ENCODE data around the gene MRPL48. TPM values are rescaled to one million over a fixed set of nuclear protein-coding genes. Genes with fewer than 3 reads are reported as not detected.

Gene MRPL48
- total and polyA plus RNA-seq, 4 donors = 12.6 to 34.1 (median 20.0) TPM

GRCh38 chr11:73912026-73912425 is 124.4 kb downstream of the MRPL48 start:
- H3K36me3 ChIP-seq (ENCODE audit: control insufficient read depth in 4 of 4, insufficient read depth in 3 of 4, low read depth in 1 of 4, low read length in 3 of 4) = peaks cover 4 to 39% (median 24%) of the 10 kb centered on the region in 4 donors
- no peak for TF ChIP-seq TAF1 (conservative IDR thresholded peaks at IDR 0.05)
- TF ChIP-seq HNF4A (conservative IDR thresholded peaks at IDR 0.05) = no peak
- TF ChIP-seq NR2F2 (IDR thresholded peaks at IDR 0.05) = no peak
- no peak for TF ChIP-seq JUND (IDR thresholded peaks at IDR 0.05)
- no peak for TF ChIP-seq FOXA2 (IDR thresholded peaks at IDR 0.05)
- no peak for TF ChIP-seq REST (IDR thresholded peaks at IDR 0.05)
- no peak for TF ChIP-seq ATF3 (IDR thresholded peaks at IDR 0.05)
- WGBS = 95% methylated on average over 2 of the region's 2 CpGs
- H3K4me3 ChIP-seq (ENCODE audit: low read depth in 1 of 3, low read length in 3 of 3) = no peak overlapping the region
- H3K9ac ChIP-seq (ENCODE audit: low read depth in 1 of 2, low read length in 2 of 2) = no peak overlapping the region
- no peaks in the 10 kb centered on the region for H3K9me3 ChIP-seq (ENCODE audit: control insufficient read depth in 4 of 4, low read length in 3 of 4)
- H3K27ac ChIP-seq (ENCODE audit: low read depth in 1 of 2, low read length in 2 of 2) = no peak overlapping the region
- H3K27me3 ChIP-seq (ENCODE audit: control insufficient read depth in 4 of 4, insufficient read depth in 4 of 4, low read length in 3 of 4) = no peaks in the 10 kb centered on the region
- no peak for DNase-seq (ENCODE audit: low spot score)
- peaks cover 0 to 6% (median 2%) of the 10 kb centered on the region in 4 donors for H3K4me1 ChIP-seq (ENCODE audit: control insufficient read depth in 4 of 4, insufficient read depth in 4 of 4, low read length in 3 of 4)

GRCh38 chr11:73913472-73913871 is 125.8 kb downstream of the MRPL48 start:
- peaks cover 4 to 46% (median 28%) of the 10 kb centered on the region in 4 donors for H3K36me3 ChIP-seq (ENCODE audit: control insufficient read depth in 4 of 4, insufficient read depth in 3 of 4, low read depth in 1 of 4, low read length in 3 of 4)
- no peak overlapping the region for H3K4me3 ChIP-seq (ENCODE audit: low read depth in 1 of 3, low read length in 3 of 3)
- H3K4me1 ChIP-seq (ENCODE audit: control insufficient read depth in 4 of 4, insufficient read depth in 4 of 4, low read length in 3 of 4) = peaks cover 0 to 6% (median 2%) of the 10 kb centered on the region in 4 donors
- H3K27ac ChIP-seq (ENCODE audit: low read depth in 1 of 2, low read length in 2 of 2) = no peak overlapping the region
- no peaks in the 10 kb centered on the region for H3K9me3 ChIP-seq (ENCODE audit: control insufficient read depth in 4 of 4, low read length in 3 of 4)
- no peaks in the 10 kb centered on the region for H3K27me3 ChIP-seq (ENCODE audit: control insufficient read depth in 4 of 4, insufficient read depth in 4 of 4, low read length in 3 of 4)
- no peak overlapping the region for H3K9ac ChIP-seq (ENCODE audit: low read depth in 1 of 2, low read length in 2 of 2)
- TF ChIP-seq YY1 (IDR thresholded peaks at IDR 0.05) (no peak), ZBTB33 (IDR thresholded peaks at IDR 0.05) (no peak), TAF1 (conservative IDR thresholded peaks at IDR 0.05) (no peak), FOXA2 (IDR thresholded peaks at IDR 0.05) (no peak), NR2F2 (IDR thresholded peaks at IDR 0.05) (no peak), HNF4A (conservative IDR thresholded peaks at IDR 0.05) (no peak), RAD21 (IDR thresholded peaks at IDR 0.05) (no peak), FOXA1 (IDR thresholded peaks at IDR 0.05) (no peak), HNF4G (IDR thresholded peaks at IDR 0.05) (no peak), REST (IDR thresholded peaks at IDR 0.05) (no peak), JUND (IDR thresholded peaks at IDR 0.05) (no peak), ATF3 (IDR thresholded peaks at IDR 0.05) (no peak), GABPA (IDR thresholded peaks at IDR 0.05 in 1 of 2, conservative IDR thresholded peaks at IDR 0.05 in 1 of 2) (no peak), MAX (IDR thresholded peaks at IDR 0.05) (no peak), SP1 (IDR thresholded peaks at IDR 0.05) (no peak), CTCF (IDR thresholded peaks at IDR 0.05; ENCODE audit: low read depth, low read length, missing input control) (no peak), RXRA (IDR thresholded peaks at IDR 0.05) (no peak)
- no peak for DNase-seq (ENCODE audit: low spot score)
